Glomerular visceral epithelial cell (primary cell): ENCODE data around the gene TTL.
"Not testable (repeated sequence)": the region's sequence is repeated elsewhere in the genome, so short reads cannot be mapped to it uniquely, and the experiment has no call there.

Experiments
- DNase-seq: peaks from one replicate; pipeline ENCODE4 v3.0.0-alpha.2; 2016; ENCODE audit errors: extremely low spot score

The TTL gene

DNA sequence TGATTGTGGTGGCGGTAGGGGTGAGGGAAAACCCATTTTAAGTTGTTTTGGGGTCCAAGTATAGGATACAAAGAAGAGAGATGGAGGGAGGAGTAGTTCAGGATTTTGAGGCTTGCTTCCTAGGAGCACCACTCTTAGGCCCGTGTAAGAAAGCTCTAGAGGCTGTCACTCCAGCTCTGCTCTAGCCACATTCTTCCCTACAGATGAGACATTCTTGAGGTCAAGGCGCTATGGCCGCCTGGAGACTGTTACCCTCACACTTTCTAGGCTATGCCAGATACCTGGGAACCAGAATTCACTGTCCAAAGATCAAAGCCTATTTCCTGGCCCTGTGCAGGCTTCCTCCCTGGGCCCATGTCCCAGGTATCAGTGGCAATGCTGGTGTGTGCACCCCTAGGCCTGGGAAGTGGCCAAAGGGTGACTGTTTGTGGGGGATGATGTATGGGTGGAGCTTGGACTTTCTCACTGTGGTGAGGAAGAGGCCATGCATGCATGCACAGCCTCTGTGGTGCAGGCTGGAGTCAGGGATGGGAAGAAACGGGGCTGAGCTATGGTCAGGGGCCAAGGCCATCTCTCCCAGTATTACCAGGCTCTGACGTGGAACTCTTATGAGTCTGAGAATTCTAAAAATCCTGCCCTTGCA, 7.0 kb upstream of the TTL start:
- DNase-seq: peak; percentile 82

DNA sequence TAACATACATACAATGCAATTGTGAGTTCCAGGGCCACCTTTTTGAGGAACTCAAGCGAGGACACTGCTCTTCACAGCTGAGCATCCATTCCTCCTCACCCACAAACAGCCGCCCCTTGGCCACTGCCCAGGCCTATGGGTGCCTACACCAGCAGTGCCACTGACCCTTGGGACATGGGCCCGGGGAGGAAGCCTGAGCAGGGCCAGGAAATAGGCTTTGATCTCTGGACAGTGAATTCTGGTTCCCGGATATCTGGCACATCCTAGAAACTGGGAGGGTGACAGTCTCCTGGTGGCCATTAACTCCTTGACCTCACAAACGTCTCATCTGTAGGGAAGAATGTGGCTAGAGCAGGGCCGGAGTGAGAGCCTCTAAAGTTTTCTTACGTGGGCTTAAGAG, 5.5 kb upstream of the TTL start:
- DNase-seq: no peak

- DNase-seq: no peak
These were observed 1.4 kb upstream of the TTL start for GRCh38 chr2:112480530-112481049.

- peak; percentile 83 for DNase-seq
These were observed 867 bp upstream of the TTL start for GRCh38 chr2:112481050-112481527.

GRCh38 chr2:112482309-112483041, 519 bp downstream of the TTL start:
- peak; percentile 62 for DNase-seq

DNA sequence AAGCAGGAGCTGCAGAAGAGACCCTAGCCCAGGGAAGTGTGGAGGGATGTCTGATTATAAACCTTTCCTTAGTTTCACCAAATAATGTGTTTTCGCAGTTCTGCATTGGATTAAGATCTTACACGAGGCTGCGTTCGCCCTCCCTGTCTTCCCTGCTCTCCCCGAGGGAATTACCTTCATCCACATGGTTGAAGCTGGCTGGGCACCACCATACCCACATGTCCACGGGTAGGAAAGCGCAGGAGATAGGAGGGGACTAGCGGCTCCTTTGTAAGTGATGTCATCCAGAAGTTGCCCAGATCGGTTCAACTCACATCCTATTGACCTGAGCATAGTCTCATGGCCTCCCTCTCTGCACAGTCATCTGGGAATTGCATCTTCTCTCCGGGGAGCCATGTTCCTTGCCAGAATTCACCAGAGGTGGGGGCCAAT, 1.1 kb downstream of the TTL start:
- DNase-seq: peak; percentile 81

GRCh38 chr2:112483831-112484230, 1.9 kb downstream of the TTL start:
- no peak for DNase-seq

DNA sequence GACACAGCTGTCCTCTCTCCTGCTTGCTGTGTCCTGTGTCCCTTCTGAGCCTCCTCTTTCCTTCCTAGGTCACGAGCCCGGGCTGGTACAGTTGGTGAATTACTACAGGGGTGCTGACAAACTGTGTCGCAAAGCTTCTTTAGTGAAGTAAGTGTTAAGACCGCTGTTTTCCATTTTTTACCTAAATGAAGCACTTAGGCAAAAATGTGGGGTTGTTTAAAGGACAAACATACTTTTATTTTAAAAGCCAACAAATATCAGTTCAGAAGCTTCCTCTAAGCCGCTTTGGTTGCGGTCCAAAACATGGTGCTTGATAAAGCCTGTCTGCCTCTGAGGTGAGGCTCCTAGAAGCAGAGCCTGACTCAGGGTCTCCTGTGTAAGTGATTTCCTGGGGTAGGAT, 3.9 kb downstream of the TTL start:
- DNase-seq: no peak

GRCh38 chr2:112486895-112487294, 4.9 kb downstream of the TTL start:
- DNase-seq: no peak

DNA sequence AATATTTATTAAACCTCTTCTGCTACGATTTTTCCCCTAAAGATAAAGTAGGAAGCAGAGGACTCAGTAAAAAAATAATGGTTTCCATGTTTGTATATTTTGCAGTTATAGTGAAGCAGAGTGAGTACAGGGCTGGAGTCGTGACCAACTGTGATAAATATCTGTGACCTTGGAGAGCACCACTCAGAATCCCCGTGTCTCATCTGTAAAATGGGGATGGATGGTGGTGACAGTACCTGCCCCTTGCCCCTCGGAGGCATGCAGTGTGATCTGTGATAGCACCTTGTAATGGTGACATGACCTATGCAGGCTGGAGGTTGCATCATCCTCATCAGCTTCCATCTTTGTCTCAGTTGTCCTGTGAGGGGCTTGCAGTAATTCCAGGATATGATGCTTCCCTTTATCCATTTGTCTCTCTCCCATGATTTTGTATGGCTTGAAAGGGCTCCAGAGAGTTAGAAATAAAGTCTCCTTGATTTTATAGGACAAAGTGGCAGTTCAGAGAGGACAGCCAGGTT, 5.5 kb downstream of the TTL start:
- DNase-seq: no peak

DNA sequence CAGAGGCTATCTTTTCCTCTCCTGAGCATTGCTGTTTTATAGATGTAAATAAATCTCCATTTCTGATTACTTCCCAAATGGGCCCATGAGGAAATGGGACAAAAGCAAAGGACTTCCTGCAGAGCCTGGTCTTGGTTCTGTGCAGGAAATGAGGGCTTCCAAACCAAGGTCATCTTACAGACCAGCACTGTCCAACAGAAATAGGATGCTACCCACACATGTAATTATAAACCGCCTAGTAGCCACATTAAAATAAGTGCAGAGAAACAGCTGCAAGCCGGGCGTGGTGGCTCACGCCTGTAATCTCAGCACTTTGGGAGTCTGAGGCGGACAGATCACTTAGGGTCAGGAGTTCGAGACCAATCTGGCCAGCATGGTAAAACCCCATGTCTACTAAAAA, 6.2 kb downstream of the TTL start:
- DNase-seq: no peak

DNA sequence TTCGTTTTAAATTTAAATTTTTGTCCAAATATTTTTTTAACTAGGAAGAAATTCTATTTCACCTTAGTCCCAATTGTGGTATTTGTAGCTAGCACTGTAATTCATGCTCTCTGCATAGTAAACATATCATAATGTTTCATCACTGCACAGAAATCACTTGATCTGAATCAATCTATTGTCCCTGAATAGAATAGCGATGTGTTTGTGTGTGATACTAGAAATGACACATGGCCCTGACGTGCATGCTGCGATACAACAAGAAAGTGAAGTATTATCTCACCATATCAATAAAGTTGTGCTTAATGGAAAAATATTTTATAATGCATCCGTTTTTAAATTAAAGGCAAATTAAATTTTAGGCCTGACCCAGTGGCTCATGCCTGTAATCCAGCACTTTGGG, 10.0 kb downstream of the TTL start:
- no peak for DNase-seq

GRCh38 chr2:112493048-112493447, 11.1 kb downstream of the TTL start:
- no peak for DNase-seq

DNA sequence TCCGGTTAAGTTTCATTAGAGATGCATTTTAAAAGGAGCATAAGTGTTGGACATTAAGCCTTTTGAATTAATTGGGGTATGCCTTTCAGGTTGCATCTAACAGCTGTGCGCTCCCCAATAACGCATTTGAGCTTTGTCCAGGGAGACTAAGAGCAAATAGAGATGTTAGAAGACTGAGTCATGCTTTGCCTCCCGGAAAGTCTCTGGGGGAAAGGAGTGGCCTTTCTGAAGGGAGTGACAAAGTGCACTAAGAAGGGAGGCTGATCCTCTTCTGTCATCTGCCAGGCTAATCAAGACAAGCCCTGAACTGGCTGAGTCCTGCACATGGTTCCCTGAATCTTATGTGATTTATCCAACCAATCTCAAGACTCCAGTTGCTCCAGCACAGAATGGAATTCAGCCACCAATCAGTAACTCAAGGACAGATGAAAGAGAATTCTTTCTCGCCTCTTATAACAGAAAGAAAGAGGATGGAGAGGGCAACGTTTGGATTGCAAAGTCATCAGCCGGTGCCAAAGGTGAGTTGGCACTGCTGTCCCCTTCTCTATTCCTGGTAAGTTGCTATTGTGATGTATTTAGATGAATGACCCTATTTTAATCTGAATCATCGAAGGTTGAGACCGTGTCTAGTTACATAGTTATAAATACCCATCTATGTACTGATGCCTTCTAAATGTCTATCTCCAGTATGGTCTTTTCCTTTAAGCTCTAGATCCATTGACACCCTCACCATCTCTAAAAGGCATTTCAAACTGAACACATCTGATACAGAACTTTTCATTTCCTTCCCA, 12.1 kb downstream of the TTL start:
- peak; percentile 55 for DNase-seq

- no peak for DNase-seq
These were observed 12.9 kb downstream of the TTL start for GRCh38 chr2:112494828-112495227.

DNA sequence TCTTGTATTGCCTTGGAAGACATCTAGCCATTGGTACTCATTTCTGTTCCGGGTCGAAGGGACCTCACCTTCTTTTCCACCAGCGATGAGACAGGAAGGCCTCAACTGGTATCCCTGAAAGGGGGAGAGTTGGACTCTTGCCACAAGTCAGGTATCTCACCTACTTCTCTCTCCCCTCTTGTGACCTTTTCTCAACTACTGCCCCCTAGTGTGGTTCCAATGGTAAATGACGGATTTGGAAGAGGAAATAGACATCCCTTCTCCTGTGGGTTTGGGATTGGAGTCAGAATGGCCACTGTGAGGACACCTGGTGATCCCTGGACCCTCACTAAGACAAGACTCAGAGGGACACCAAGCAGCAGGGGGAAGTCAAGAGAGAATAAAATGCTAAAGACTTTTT, 13.9 kb downstream of the TTL start:
- not testable (repeated sequence) for DNase-seq

DNA sequence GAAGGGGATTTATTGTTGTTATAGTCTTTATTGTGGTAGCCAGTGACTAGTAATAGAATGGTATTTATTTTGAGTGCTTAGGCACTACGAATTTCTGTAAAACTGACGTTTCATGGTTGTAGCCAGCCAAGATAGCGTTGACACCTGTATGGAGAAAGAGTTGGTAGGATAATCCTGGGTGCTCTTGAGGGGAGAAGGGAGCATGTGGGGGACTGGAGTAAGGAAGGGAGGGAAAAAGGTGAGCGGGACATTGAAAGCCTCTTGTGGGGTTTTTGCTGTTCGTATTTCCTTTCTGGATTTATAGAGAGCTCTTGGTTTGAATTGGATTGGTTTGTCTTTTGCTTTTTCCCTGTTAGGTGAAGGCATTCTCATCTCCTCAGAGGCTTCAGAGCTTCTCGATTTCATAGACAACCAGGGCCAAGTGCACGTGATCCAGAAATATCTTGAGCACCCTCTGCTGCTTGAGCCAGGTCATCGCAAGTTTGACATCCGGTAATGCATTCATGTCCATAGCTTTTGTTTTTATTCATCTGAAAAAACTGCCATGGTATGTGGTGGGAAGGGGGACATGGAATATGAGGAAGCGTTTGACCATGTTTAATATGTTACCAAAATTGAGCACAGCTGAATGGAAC, 19.0 kb downstream of the TTL start:
- peak; percentile 50 for DNase-seq

- DNase-seq: not testable (repeated sequence)
These were observed 27.5 kb downstream of the TTL start for GRCh38 chr2:112509239-112509998.

- no peak for DNase-seq
These were observed 34.8 kb downstream of the TTL start for GRCh38 chr2:112516801-112517200.

- DNase-seq: no peak
These were observed 36.9 kb downstream of the TTL start for GRCh38 chr2:112518807-112519206.

- DNase-seq: no peak
These were observed 37.5 kb downstream of the TTL start for GRCh38 chr2:112519506-112519905.
